ENCODE results near the gene SATB1.

SATB1 gene

GRCh38 chr3:18330772-18331441 is 94.2 kb downstream of the SATB1 start (continued):
- 0 out of 2 replicates have a peak, but pooled peaks have one; percentile 14 for TF ChIP-seq GLIS2 (tag by site-specific recombination; IDR thresholded peaks at IDR 0.05)
- peak; percentile 81; the same call in 1 of the 2 replicates for TF ChIP-seq ZFP69B (tag by site-specific recombination; IDR thresholded peaks at IDR 0.05)
- peak; percentile 36; the same call in 1 of the 2 replicates for TF ChIP-seq ZBTB20 (tag by site-specific recombination; IDR thresholded peaks at IDR 0.05)
- peak; percentile 81 for TF ChIP-seq ZFHX2 (tag by site-specific recombination; conservative IDR thresholded peaks at IDR 0.05)
- 0 out of 2 replicates have a peak, but pooled peaks have one; percentile 25 for TF ChIP-seq KLF7 (tag by site-specific recombination; IDR thresholded peaks at IDR 0.05; ENCODE audit: borderline replicate concordance)
- TF ChIP-seq ZBTB8A (tag by site-specific recombination; IDR thresholded peaks at IDR 0.05), result peak; percentile 42; the same call in 1 of the 2 replicates
- peak; percentile 70 for TF ChIP-seq ZNF692 (tag by site-specific recombination; IDR thresholded peaks at IDR 0.05)
- TF ChIP-seq EGR2 (tag by site-specific recombination; IDR thresholded peaks at IDR 0.05; ENCODE audit: low read depth), result peak; percentile 71
- peak; percentile 47 for TF ChIP-seq ZXDB (tag by site-specific recombination; IDR thresholded peaks at IDR 0.05)
- TF ChIP-seq SP7 (tag by site-specific recombination; IDR thresholded peaks at IDR 0.05), result peak; percentile 45; the same call in 1 of the 2 replicates
- TF ChIP-seq ZNF335 (tag by site-specific recombination; conservative IDR thresholded peaks at IDR 0.05), result peak; percentile 59
- TF ChIP-seq KLF9 (tag by site-specific recombination; IDR thresholded peaks at IDR 0.05; ENCODE audit: low read depth), result 0 out of 2 replicates have a peak, but pooled peaks have one; percentile 27
- peak; percentile 60; the same call in 1 of the 2 replicates for TF ChIP-seq ZNF366 (tag by site-specific recombination; conservative IDR thresholded peaks at IDR 0.05)
- TF ChIP-seq ZNF394 (tag by site-specific recombination; IDR thresholded peaks at IDR 0.05; ENCODE audit: borderline replicate concordance), result peak; percentile 43; the same call in 1 of the 2 replicates
- peak; percentile 53 for TF ChIP-seq ZSCAN30 (tag by site-specific recombination; IDR thresholded peaks at IDR 0.05)

- no peaks in the 10 kb centered on the region for H3K4me1 ChIP-seq (ENCODE audit: control insufficient read depth, insufficient read depth, low read length)
- no peak overlapping the region for H3K4me3 ChIP-seq (ENCODE audit: low read depth, low read length)
- no peaks in the 10 kb centered on the region for H3K9me3 ChIP-seq (ENCODE audit: control insufficient read depth, insufficient read depth, low read depth, low read length)
- TF ChIP-seq SP3 (tag by site-specific recombination; IDR thresholded peaks at IDR 0.05), result no peak
- no peak for TF ChIP-seq ZNF350 (tag by site-specific recombination; IDR thresholded peaks at IDR 0.05)
- no peak for TF ChIP-seq TRIM28 (IDR thresholded peaks at IDR 0.05; ENCODE audit: borderline replicate concordance, low read length)
- no peak for TF ChIP-seq KLF10 (tag by site-specific recombination; IDR thresholded peaks at IDR 0.05)
- TF ChIP-seq ZNF404 (tag by site-specific recombination; IDR thresholded peaks at IDR 0.05), result no peak
- TF ChIP-seq ZNF366 (tag by site-specific recombination; conservative IDR thresholded peaks at IDR 0.05), result no peak
- no peak for TF ChIP-seq OVOL3 (tag by site-specific recombination; IDR thresholded peaks at IDR 0.05)
- no peak for TF ChIP-seq ZNF132 (tag by site-specific recombination; IDR thresholded peaks at IDR 0.05; ENCODE audit: borderline replicate concordance)
- TF ChIP-seq ZNF362 (tag by site-specific recombination; IDR thresholded peaks at IDR 0.05), result no peak
- no peak for TF ChIP-seq ZNF704 (tag by site-specific recombination; IDR thresholded peaks at IDR 0.05)
- no peak for TF ChIP-seq ZNF23 (tag by site-specific recombination; IDR thresholded peaks at IDR 0.05; ENCODE audit: borderline replicate concordance)
- no peak overlapping the region for H3K27ac ChIP-seq (ENCODE audit: extremely low read depth, low read depth, low read length)
- no peaks in the 10 kb centered on the region for H3K36me3 ChIP-seq (ENCODE audit: control insufficient read depth in 2 of 2, insufficient read depth in 1 of 2, low read length in 2 of 2)
- ChIA-PET POLR2A (no interaction called here), CTCF (no interaction called here)
Measured at GRCh38 chr3:18308096-18308650, 117.0 kb downstream of the SATB1 start.
